Measurements from ENCODE around the gene MAPKAP1.

DNA sequence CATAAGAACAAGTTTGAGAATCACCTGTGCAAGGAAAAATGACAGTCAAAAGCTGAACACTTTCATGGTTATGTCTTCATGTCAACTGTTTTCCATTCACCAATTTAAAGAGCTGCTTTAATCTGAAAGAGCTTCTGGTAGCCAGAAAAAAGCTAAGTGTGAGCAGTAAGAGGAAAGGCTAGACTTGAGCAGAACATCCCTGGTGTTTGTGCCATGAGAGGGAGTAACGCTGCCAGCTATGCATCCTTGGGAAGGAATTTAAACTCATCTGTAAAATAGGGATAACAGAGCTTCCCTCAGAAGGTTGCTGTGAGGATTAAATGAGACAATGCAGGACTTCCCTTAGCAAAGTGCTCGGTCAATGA, 193.7 kb downstream of the MAPKAP1 start:
- TF ChIP-seq, protein P1, sequence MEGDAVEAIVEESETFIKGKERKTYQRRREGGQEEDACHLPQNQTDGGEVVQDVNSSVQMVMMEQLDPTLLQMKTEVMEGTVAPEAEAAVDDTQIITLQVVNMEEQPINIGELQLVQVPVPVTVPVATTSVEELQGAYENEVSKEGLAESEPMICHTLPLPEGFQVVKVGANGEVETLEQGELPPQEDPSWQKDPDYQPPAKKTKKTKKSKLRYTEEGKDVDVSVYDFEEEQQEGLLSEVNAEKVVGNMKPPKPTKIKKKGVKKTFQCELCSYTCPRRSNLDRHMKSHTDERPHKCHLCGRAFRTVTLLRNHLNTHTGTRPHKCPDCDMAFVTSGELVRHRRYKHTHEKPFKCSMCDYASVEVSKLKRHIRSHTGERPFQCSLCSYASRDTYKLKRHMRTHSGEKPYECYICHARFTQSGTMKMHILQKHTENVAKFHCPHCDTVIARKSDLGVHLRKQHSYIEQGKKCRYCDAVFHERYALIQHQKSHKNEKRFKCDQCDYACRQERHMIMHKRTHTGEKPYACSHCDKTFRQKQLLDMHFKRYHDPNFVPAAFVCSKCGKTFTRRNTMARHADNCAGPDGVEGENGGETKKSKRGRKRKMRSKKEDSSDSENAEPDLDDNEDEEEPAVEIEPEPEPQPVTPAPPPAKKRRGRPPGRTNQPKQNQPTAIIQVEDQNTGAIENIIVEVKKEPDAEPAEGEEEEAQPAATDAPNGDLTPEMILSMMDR (IDR thresholded peaks at IDR 0.05; ENCODE audit: insufficient read depth, low read length, poor library complexity, severe bottlenecking) = no peak
- no peak for TF ChIP-seq EZH2phosphoT487 (conservative IDR thresholded peaks at IDR 0.05; ENCODE audit: low read length)
